MM.1S (cell line): Measurements from ENCODE around the gene TBC1D2.

ENCODE experiments used
- DNase-seq: peaks from one replicate; pipeline ENCODE4 v3.0.0-alpha.2; 2015
- H2AFZ ChIP-seq: fragments of 300-600 bp; sonication (generic); 2 replicates; pipeline ENCODE4 v1.6.0; 2016; ENCODE audit warnings: antibody characterized with exemption, low read length
- H3F3A ChIP-seq: fragments of 300-600 bp; sonication (generic); 2 replicates; pipeline ENCODE4 v1.6.1; 2016; ENCODE audit warnings: mild to moderate bottlenecking, antibody characterized with exemption, low read length, moderate library complexity, mixed read lengths; ENCODE audit not compliant: insufficient read depth
- H3K27ac ChIP-seq: fragments of 300-600 bp; sonication (generic); 2 replicates; pipeline ENCODE4 v1.5.1; 2016; ENCODE audit warnings: mild to moderate bottlenecking, low read length
- H3K27me3 ChIP-seq: fragments of 300-600 bp; sonication (generic); replicated peaks from 2 replicates; pipeline ENCODE4 v1.6.0; 2016; ENCODE audit warnings: low read length; ENCODE audit not compliant: insufficient read depth
- H3K36me3 ChIP-seq: fragments of 300-600 bp; sonication (generic); replicated peaks from 2 replicates; pipeline ENCODE4 v1.6.1; 2016; ENCODE audit warnings: mild to moderate bottlenecking, low read length, mixed read lengths; ENCODE audit not compliant: insufficient read depth
- H3K4me1 ChIP-seq: fragments of 300-600 bp; sonication (generic); 2 replicates; pipeline ENCODE4 v1.6.1; 2016; ENCODE audit warnings: low read length, mixed read lengths
- H3K4me2 ChIP-seq: fragments of 300-600 bp; sonication (generic); 2 replicates; pipeline ENCODE4 v1.6.0; 2016; ENCODE audit warnings: low read depth, low read length
- H3K4me3 ChIP-seq: fragments of 300-600 bp; sonication (generic); 2 replicates; pipeline ENCODE4 v1.5.1; 2016; ENCODE audit warnings: low read length, mixed read lengths
- H3K79me2 ChIP-seq: fragments of 300-600 bp; sonication (generic); 2 replicates; pipeline ENCODE4 v1.6.1; 2016; ENCODE audit warnings: mixed run types, low read length, mixed read lengths
- H3K9ac ChIP-seq: fragments of 300-600 bp; sonication (generic); 2 replicates; pipeline ENCODE4 v1.6.1; 2016; ENCODE audit warnings: low read length, mixed read lengths
- H3K9me2 ChIP-seq: fragments of 300-600 bp; sonication (generic); replicated peaks from 2 replicates; pipeline ENCODE4 v1.6.1; 2016; ENCODE audit warnings: mild to moderate bottlenecking, low read length, mixed read lengths; ENCODE audit not compliant: insufficient read depth
- H3K9me3 ChIP-seq: fragments of 300-600 bp; sonication (generic); replicated peaks from 2 replicates; pipeline ENCODE4 v1.6.1; 2016; ENCODE audit warnings: mild to moderate bottlenecking, low read length, mixed read lengths; ENCODE audit not compliant: insufficient read depth
- H4K20me1 ChIP-seq: fragments of 300-600 bp; sonication (generic); 2 replicates; pipeline ENCODE4 v1.6.1; 2016; ENCODE audit warnings: mild to moderate bottlenecking, low read length, moderate library complexity, mixed read lengths; ENCODE audit not compliant: insufficient read depth
- CTCF ChIP-seq: fragments of 300-600 bp; sonication (generic); IDR thresholded peaks from 2 replicates; pipeline ENCODE4 v1.5.1; 2016; ENCODE audit warnings: antibody characterized with exemption, low read length, mixed read lengths
- EZH2 ChIP-seq: fragments of 300-600 bp; sonication (generic); optimal IDR thresholded peaks from 2 replicates; pipeline ENCODE3; 2017; ENCODE audit warnings: low read depth, mild to moderate bottlenecking, antibody characterized with exemption, low read length, mixed read lengths
- EZH2phosphoT487 ChIP-seq: fragments of 300-600 bp; sonication (generic); IDR thresholded peaks from 2 replicates; pipeline ENCODE4 v1.6.1; 2018; ENCODE audit warnings: antibody characterized with exemption, low read length

Gene TBC1D2

GRCh38 chr9:98184326-98184725, 71.1 kb downstream of the TBC1D2 start:
- Histone ChIP-seq H3F3A (no peaks in the 10 kb centered on the region), H3K36me3 (no peaks in the 10 kb centered on the region), H4K20me1 (no peaks in the 10 kb centered on the region), H3K4me3 (no peak overlapping the region), H3K27me3 (no peaks in the 10 kb centered on the region; the same call in 1 of the 2 replicates), H3K4me1 (no peaks in the 10 kb centered on the region), H3K27ac (no peak overlapping the region), H3K4me2 (no peak overlapping the region), H3K9ac (no peak overlapping the region), H3K9me2 (no peaks in the 10 kb centered on the region), H2AFZ (no peak overlapping the region), H3K79me2 (no peaks in the 10 kb centered on the region), H3K9me3 (no peaks in the 10 kb centered on the region)
- TF ChIP-seq EZH2, result no peak
- TF ChIP-seq CTCF, result no peak
- no peak for TF ChIP-seq EZH2phosphoT487
- DNase-seq, result no peak

- no peak overlapping the region for H3K4me2 ChIP-seq
These were observed 72.4 kb downstream of the TBC1D2 start for GRCh38 chr9:98182889-98183599.

GRCh38 chr9:98182069-98182820, 73.2 kb downstream of the TBC1D2 start:
- Histone ChIP-seq H3K4me2 (no peak overlapping the region), H2AFZ (no peak overlapping the region), H3K9me3 (no peaks in the 10 kb centered on the region), H3K9ac (no peak overlapping the region), H3K4me3 (no peak overlapping the region), H4K20me1 (no peaks in the 10 kb centered on the region), H3K4me1 (no peaks in the 10 kb centered on the region), H3K79me2 (no peaks in the 10 kb centered on the region), H3K9me2 (no peaks in the 10 kb centered on the region), H3F3A (no peaks in the 10 kb centered on the region), H3K27me3 (no peaks in the 10 kb centered on the region), H3K36me3 (no peaks in the 10 kb centered on the region), H3K27ac (no peak overlapping the region)
- no peak for DNase-seq
- TF ChIP-seq EZH2phosphoT487 (no peak), CTCF (no peak)

More at GRCh38 chr9:98182889-98183599, 72.4 kb downstream of the TBC1D2 start:
- Histone ChIP-seq H3K9me3 (no peaks in the 10 kb centered on the region), H3K4me1 (no peaks in the 10 kb centered on the region), H3K27ac (no peak overlapping the region), H3K27me3 (no peaks in the 10 kb centered on the region), H3K79me2 (no peaks in the 10 kb centered on the region), H3K9me2 (no peaks in the 10 kb centered on the region), H2AFZ (no peak overlapping the region), H3F3A (no peaks in the 10 kb centered on the region), H4K20me1 (no peaks in the 10 kb centered on the region), H3K4me3 (no peak overlapping the region), H3K36me3 (no peaks in the 10 kb centered on the region), H3K9ac (no peak overlapping the region)
- no peak for TF ChIP-seq EZH2
- DNase-seq, result no peak

GRCh38 chr9:98181746-98182068, 73.7 kb downstream of the TBC1D2 start:
- H3K4me1 ChIP-seq, result no peaks in the 10 kb centered on the region
- H3K79me2 ChIP-seq, result no peaks in the 10 kb centered on the region
- H4K20me1 ChIP-seq, result no peaks in the 10 kb centered on the region
- H3K4me3 ChIP-seq, result no peak overlapping the region
- H3K36me3 ChIP-seq, result no peaks in the 10 kb centered on the region
- DNase-seq, result no peak
- no peak overlapping the region for H3K27ac ChIP-seq
- no peak overlapping the region for H3K9ac ChIP-seq
- H3K9me3 ChIP-seq, result no peaks in the 10 kb centered on the region
- H3F3A ChIP-seq, result no peaks in the 10 kb centered on the region
- H2AFZ ChIP-seq, result no peak overlapping the region
- H3K27me3 ChIP-seq, result no peaks in the 10 kb centered on the region
- no peaks in the 10 kb centered on the region for H3K9me2 ChIP-seq
- TF ChIP-seq EZH2 (no peak), CTCF (no peak), EZH2phosphoT487 (no peak)
- H3K4me2 ChIP-seq, result no peak overlapping the region
